ENCODE measurements around the gene PYGO2.

- TF ChIP-seq POLR2A (IDR thresholded peaks at IDR 0.05) (peak; percentile 60), POLR2AphosphoS5 (IDR thresholded peaks at IDR 0.05) (peak; percentile 86), CTCF (IDR thresholded peaks at IDR 0.05) (no peak)
Measured at GRCh38 chr1:154974102-154974807, 12.7 kb upstream of the PYGO2 start, which contains the start of gene CKS1B.

Measured in prostate gland (tissue), 2 donors.